Measurements from ENCODE around the gene SELENOV.

DNA sequence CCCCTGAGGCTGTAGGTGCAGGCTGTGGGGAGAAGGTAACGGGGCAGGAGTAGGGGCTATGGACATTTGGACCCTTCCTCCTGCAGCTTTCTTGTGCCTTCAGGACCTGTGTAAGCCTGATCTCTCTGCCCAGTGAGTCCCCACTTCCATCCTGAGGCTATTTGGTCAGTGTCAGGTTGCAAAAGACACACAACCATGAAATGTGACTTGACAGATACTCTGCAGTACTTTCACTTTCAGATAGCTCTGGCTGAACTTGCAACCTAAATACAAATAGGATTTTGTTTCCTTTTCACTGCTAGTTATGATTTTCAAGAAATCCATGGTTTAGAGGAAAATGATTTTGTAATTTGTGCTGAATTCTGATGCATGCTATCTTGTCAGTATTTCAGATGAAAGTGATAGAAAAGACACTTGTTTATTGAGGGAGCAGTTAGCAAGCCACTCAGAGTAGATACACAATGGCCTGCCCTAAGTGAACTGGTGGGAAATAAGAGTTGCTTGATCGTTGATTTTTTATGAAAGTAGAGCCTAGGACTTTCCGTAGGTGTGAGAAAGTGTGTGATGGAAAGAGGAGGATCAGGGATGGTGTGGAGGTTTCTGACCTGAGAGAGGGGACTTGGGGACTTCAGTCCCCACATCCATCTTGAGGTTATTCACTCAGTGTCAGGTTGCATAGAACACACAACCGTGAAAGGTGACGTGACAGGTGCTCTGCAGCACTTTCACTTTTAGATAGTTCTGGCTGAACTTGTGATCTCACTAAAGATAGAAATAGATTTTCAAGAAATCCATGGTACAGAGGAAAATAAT lies 43.1 kb downstream of the SELENOV start:
- TF ChIP-seq POLR2A (IDR thresholded peaks at IDR 0.05) = no peak
- TF ChIP-seq, protein P1, sequence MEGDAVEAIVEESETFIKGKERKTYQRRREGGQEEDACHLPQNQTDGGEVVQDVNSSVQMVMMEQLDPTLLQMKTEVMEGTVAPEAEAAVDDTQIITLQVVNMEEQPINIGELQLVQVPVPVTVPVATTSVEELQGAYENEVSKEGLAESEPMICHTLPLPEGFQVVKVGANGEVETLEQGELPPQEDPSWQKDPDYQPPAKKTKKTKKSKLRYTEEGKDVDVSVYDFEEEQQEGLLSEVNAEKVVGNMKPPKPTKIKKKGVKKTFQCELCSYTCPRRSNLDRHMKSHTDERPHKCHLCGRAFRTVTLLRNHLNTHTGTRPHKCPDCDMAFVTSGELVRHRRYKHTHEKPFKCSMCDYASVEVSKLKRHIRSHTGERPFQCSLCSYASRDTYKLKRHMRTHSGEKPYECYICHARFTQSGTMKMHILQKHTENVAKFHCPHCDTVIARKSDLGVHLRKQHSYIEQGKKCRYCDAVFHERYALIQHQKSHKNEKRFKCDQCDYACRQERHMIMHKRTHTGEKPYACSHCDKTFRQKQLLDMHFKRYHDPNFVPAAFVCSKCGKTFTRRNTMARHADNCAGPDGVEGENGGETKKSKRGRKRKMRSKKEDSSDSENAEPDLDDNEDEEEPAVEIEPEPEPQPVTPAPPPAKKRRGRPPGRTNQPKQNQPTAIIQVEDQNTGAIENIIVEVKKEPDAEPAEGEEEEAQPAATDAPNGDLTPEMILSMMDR (IDR thresholded peaks at IDR 0.05) = no peak
